Measurements from ENCODE around the gene MMAB. TPM values are rescaled to one million over a fixed set of nuclear protein-coding genes. Genes with fewer than 3 reads are reported as not detected.

The MMAB gene
- total RNA-seq, 1 donor from 2014 or later = 27.7 TPM

DNA sequence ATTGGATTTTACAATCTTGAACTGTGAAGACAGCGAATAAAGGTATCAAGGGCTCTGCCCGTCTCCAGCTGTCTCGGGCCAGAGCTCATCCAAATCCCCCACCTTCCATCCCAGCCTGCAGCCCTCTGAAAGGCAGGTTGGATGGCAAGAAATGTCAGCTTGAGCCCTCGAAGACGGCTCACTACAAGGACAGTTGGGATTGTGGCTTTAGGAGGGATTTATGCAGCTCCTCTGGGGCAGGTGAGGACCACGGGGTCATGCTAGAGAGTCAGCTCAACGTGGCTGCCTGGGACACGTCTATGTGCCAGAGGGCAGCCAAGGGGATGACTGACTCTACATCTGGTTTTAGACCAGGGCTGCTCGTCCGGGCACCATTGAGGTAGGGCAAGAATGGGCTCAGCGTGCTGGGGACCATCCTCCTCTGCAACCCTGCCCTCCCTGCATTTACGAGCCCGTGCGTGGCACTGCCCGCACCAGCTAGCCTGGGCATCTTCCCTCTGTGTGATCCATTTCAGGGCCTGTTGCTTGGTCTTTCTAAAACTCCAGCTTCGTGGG is 16.5 kb upstream of the MMAB start:
- H3K9me3 ChIP-seq = no peaks in the 10 kb centered on the region
- no peaks in the 10 kb centered on the region for H3K27me3 ChIP-seq
- no peak for DNase-seq (ENCODE audit: extremely low spot score in 2 of 2)
- H3K27ac ChIP-seq = no peak overlapping the region
- intact Hi-C loops (cut with DNase I) = no loop called here
- H3K4me1 ChIP-seq = no peaks in the 10 kb centered on the region
- H3K4me3 ChIP-seq = no peak overlapping the region
- peaks cover 0 to 27% of the 10 kb centered on the region in 2 donors for H3K36me3 ChIP-seq
- TF ChIP-seq POLR2A (IDR thresholded peaks at IDR 0.05) (no peak), POLR2AphosphoS5 (IDR thresholded peaks at IDR 0.05; ENCODE audit: insufficient read depth in 1 of 2, low read depth in 1 of 2) (no peak), CTCF (IDR thresholded peaks at IDR 0.05) (no peak)

DNA sequence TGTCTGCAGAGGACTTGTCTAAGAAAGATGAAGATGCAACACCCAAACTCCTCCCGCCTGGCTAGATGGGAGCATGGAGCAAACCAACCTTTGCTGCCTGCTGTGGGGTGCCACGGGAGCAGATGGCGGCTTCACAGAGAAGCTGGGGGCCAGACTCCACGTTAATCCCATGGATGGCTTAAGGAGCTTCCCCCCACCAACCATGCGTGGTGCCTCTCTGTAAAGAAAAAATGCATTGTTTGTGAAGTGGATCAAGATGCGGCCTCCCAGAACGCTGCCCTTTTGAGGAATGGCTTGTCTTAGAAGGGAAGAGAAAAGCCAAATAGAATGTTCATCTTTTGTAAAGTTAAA is 15.9 kb upstream of the MMAB start:
- Histone ChIP-seq H3K27me3 (no peaks in the 10 kb centered on the region), H3K36me3 (peaks cover 0 to 31% of the 10 kb centered on the region in 2 donors), H3K27ac (no peak overlapping the region), H3K4me3 (no peak overlapping the region), H3K4me1 (no peaks in the 10 kb centered on the region), H3K9me3 (no peaks in the 10 kb centered on the region)
- TF ChIP-seq POLR2A (IDR thresholded peaks at IDR 0.05) = no peak
- DNase-seq (ENCODE audit: extremely low spot score in 2 of 2) = no peak
- intact Hi-C loops (cut with DNase I) = no loop called here

GRCh38 chr12:109588461-109589239 is 15.3 kb upstream of the MMAB start:
- TF ChIP-seq POLR2AphosphoS5 (IDR thresholded peaks at IDR 0.05; ENCODE audit: insufficient read depth in 1 of 2, low read depth in 1 of 2) (no peak), POLR2A (IDR thresholded peaks at IDR 0.05) (no peak), CTCF (IDR thresholded peaks at IDR 0.05) (no peak)
- intact Hi-C loops (cut with DNase I) = no loop called here
- H3K27me3 ChIP-seq = no peaks in the 10 kb centered on the region
- no peaks in the 10 kb centered on the region for H3K9me3 ChIP-seq
- no peak overlapping the region for H3K4me3 ChIP-seq
- no peak overlapping the region for H3K27ac ChIP-seq
- DNase-seq (ENCODE audit: extremely low spot score in 2 of 2) = no peak
- H3K36me3 ChIP-seq = peaks cover 0 to 37% of the 10 kb centered on the region in 2 donors
- H3K4me1 ChIP-seq = no peaks in the 10 kb centered on the region

- peaks cover 0 to 34% of the 10 kb centered on the region in 2 donors for H3K36me3 ChIP-seq
- H3K27ac ChIP-seq = no peak overlapping the region
- intact Hi-C loops (cut with DNase I) = no loop called here
- TF ChIP-seq POLR2A (IDR thresholded peaks at IDR 0.05) (no peak), POLR2AphosphoS5 (IDR thresholded peaks at IDR 0.05; ENCODE audit: insufficient read depth in 1 of 2, low read depth in 1 of 2) (no peak), CTCF (IDR thresholded peaks at IDR 0.05) (no peak)
- no peak overlapping the region for H3K4me3 ChIP-seq
- H3K9me3 ChIP-seq = no peaks in the 10 kb centered on the region
- H3K4me1 ChIP-seq = no peaks in the 10 kb centered on the region
- H3K27me3 ChIP-seq = no peaks in the 10 kb centered on the region
- no peak for DNase-seq (ENCODE audit: extremely low spot score in 2 of 2)
These were observed 14.6 kb upstream of the MMAB start for GRCh38 chr12:109587921-109588320.

DNA sequence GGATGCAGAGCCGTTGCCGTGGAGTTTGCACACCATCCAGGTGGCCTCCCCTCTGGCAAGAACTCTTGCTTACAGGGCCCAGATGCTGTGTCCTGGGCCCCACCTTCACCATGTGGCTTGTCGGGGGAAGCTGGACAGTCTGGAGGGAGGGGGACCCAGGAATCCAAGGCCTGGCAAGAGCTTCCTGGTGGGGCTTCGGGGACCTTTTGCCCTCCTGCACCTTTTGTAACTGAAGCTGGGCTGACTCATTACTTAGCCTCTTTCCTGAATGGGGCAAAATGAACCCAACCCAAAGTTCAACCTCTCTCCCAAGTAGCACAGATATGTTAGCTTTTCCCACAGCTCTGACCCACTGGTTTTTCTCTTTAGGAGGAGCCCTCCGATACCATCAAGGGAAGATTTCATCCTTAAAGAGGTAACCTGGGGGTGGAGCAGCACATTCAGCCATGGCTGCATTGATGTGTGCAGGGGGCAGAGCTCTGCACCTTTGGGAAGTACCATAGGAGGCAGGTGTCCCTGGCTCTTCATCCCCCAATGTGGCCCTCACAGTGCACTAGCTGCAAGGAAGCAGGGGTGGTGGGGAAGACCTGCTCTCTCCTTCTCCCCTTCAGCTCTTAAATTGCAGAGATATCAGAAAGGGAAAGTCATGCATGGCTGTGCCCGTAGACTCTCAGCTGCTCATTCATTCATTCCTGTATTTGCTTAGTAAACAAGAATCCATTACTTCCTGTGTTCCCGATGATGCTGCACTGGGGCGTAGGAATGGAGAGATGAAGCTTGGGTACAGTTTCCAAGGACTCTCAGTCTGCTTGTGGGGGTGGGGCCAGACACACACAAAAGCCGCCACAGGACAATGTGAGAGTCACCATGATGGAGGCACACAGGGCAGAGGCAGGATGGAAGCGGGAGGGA is 13.3 kb upstream of the MMAB start:
- H3K4me1 ChIP-seq = no peaks in the 10 kb centered on the region
- no peak for TF ChIP-seq POLR2A (IDR thresholded peaks at IDR 0.05)
- no peak for TF ChIP-seq POLR2AphosphoS5 (IDR thresholded peaks at IDR 0.05; ENCODE audit: insufficient read depth in 1 of 2, low read depth in 1 of 2)
- TF ChIP-seq CTCF (IDR thresholded peaks at IDR 0.05) = no peak
- DNase-seq (ENCODE audit: extremely low spot score in 2 of 2) = no peak
- H3K27me3 ChIP-seq = no peaks in the 10 kb centered on the region
- no peaks in the 10 kb centered on the region for H3K9me3 ChIP-seq
- intact Hi-C loops (cut with DNase I) = no loop called here
- peaks cover 0 to 34% of the 10 kb centered on the region in 2 donors for H3K36me3 ChIP-seq
- no peak overlapping the region for H3K27ac ChIP-seq
- no peak overlapping the region for H3K4me3 ChIP-seq

All from vagina (tissue), 2 donors.